GM18520 (cell line): ENCODE results near the gene PKP2.
"Not testable (repeated sequence)": the region's sequence is repeated elsewhere in the genome, so short reads cannot be mapped to it uniquely, and the experiment has no call there.

ENCODE experiments used
- ATAC-seq: cut with Tn5 transposase; IDR thresholded peaks from one replicate; pipeline ENCODE4 v1.9.1; 2021; ENCODE audit not compliant: unreplicated experiment

PKP2 gene

GRCh38 chr12:32897281-32897610 lies 669 bp upstream of the PKP2 start:
- no peak for ATAC-seq

- no peak for ATAC-seq
Observed at GRCh38 chr12:32895688-32896431, 717 bp downstream of the PKP2 start.

GRCh38 chr12:32894566-32894965 lies 2.0 kb downstream of the PKP2 start:
- no peak for ATAC-seq

- no peak for ATAC-seq
Observed at GRCh38 chr12:32893458-32893857, 3.1 kb downstream of the PKP2 start.

GRCh38 chr12:32893043-32893442 lies 3.5 kb downstream of the PKP2 start:
- ATAC-seq = no peak

GRCh38 chr12:32892369-32892768 lies 4.2 kb downstream of the PKP2 start:
- not testable (repeated sequence) for ATAC-seq

- no peak for ATAC-seq
Observed at GRCh38 chr12:32891956-32892355, 4.6 kb downstream of the PKP2 start.

GRCh38 chr12:32891526-32891925 lies 5.1 kb downstream of the PKP2 start:
- ATAC-seq = no peak

GRCh38 chr12:32889011-32889760 lies 7.4 kb downstream of the PKP2 start:
- no peak for ATAC-seq

- ATAC-seq = no peak
Observed at GRCh38 chr12:32887058-32887457, 9.5 kb downstream of the PKP2 start.

- ATAC-seq = no peak
Observed at GRCh38 chr12:32885831-32886230, 10.7 kb downstream of the PKP2 start.

GRCh38 chr12:32884962-32885361 lies 11.6 kb downstream of the PKP2 start:
- ATAC-seq = no peak

- ATAC-seq = no peak
Observed at GRCh38 chr12:32881702-32882101, 14.9 kb downstream of the PKP2 start.

- no peak for ATAC-seq
Observed at GRCh38 chr12:32881107-32881506, 15.5 kb downstream of the PKP2 start.

GRCh38 chr12:32879066-32879465 lies 17.5 kb downstream of the PKP2 start:
- not testable (repeated sequence) for ATAC-seq

GRCh38 chr12:32877601-32878459 lies 18.7 kb downstream of the PKP2 start:
- ATAC-seq = no peak

GRCh38 chr12:32876004-32876403 lies 20.6 kb downstream of the PKP2 start:
- no peak for ATAC-seq

- no peak for ATAC-seq
Observed at GRCh38 chr12:32874975-32875374, 21.6 kb downstream of the PKP2 start.

- ATAC-seq = no peak
Observed at GRCh38 chr12:32874078-32874477, 22.5 kb downstream of the PKP2 start.

GRCh38 chr12:32872416-32872815 lies 24.2 kb downstream of the PKP2 start:
- not testable (repeated sequence) for ATAC-seq

GRCh38 chr12:32870716-32871115 lies 25.9 kb downstream of the PKP2 start:
- ATAC-seq = no peak

GRCh38 chr12:32868885-32869284 lies 27.7 kb downstream of the PKP2 start:
- no peak for ATAC-seq
